Hematopoietic multipotent progenitor cell treated with erythropoietin and hydrocortisone succinate and interleukin-3 and kit ligand, for 6 days (in vitro differentiated cells): ENCODE measurements around the gene PLSCR4.

Experiments used
- DNase-seq: peaks from one replicate; pipeline ENCODE4 v3.0.0-alpha.2; 2015

PLSCR4 gene

GRCh38 chr3:146159616-146160320 lies 91.1 kb downstream of the PLSCR4 start:
- DNase-seq = peak; percentile 12

GRCh38 chr3:146159037-146159436 lies 91.9 kb downstream of the PLSCR4 start:
- no peak for DNase-seq

- DNase-seq = no peak
Measured at GRCh38 chr3:146157325-146158060, 93.4 kb downstream of the PLSCR4 start.

- DNase-seq = peak; percentile 44
Measured at GRCh38 chr3:146156666-146157314, 94.1 kb downstream of the PLSCR4 start.

DNA sequence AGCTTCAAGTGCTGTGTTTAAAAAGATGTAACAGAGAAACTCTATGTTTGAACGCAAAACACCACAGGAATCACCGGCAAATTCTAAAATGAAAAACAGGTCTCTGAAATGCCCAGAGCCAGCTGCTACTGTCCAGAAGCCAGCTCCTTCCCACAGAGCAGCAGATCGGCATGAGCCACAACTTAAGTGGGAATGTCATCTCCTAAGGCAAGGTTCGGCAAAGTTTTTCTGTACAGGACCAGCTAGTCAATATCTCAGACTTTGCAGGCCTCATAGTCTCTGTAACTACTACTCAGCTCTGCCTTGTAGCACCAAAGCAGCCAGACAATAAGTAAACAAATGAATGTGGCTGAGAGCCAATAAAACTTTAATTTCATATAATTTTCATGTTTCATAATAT lies 94.8 kb downstream of the PLSCR4 start:
- peak; percentile 14 for DNase-seq

DNA sequence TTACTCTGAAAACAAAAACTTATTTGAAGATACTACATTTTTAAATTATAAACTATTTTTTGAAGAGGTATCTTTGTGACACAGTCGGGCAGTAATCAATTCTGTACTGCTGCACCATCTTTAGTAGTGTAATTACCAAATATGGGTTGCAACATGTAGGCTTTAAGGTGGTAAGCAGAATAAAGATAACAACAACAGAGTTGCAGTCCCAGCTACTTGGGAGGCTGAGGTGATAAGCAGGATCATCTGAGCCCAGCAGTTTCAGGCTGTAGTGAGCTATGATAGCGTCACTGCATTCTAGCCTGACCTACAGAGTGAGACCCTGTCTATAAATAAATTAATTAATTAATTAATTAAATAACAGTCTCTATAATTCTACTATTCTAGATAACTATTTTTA lies 95.9 kb downstream of the PLSCR4 start:
- DNase-seq = peak; percentile 65

- no peak for DNase-seq
Measured at GRCh38 chr3:146154316-146154715, 96.6 kb downstream of the PLSCR4 start.

GRCh38 chr3:146153429-146153828 lies 97.5 kb downstream of the PLSCR4 start:
- DNase-seq = no peak

GRCh38 chr3:146152834-146153233 lies 98.1 kb downstream of the PLSCR4 start:
- DNase-seq = no peak

DNA sequence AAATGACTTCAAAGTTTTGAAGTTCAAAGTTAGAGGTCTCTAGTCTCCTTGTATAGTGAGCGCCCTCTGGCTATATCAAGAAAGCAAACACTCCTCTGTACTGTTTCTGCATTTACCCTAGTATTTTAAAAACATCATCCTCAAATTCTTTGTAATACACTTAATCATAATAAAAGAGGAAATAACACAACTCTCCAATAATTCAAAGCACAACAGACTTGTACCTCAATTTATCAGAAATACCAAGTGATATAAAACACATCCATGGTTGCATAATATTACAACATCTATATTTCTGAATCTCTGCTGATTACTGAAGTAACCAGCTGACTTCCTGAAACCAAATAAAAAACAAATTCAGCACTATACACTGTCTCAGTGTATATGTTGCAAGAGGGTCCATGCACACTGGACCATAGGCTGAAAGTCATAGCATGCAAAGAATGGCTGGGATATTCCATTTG lies 102.4 kb downstream of the PLSCR4 start:
- no peak for DNase-seq

DNA sequence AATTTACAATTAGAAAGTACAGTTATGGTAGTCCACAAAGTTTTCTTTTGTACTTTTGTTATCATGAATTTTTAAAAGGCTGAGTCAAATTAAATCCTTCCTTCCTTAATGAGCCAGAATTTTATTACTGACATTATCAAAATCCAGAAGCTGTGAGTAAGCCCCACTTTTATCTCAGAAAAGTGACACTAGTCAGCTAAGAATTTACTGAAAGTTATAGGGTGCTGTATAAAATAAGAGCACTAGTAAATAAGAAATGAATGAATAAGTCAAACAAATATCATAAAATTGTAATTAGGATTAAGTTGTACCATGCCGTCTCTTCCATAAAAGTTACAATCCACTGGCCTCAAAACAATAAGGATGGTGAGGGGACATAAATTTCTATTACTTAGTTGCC lies 105.3 kb downstream of the PLSCR4 start:
- DNase-seq = no peak

DNA sequence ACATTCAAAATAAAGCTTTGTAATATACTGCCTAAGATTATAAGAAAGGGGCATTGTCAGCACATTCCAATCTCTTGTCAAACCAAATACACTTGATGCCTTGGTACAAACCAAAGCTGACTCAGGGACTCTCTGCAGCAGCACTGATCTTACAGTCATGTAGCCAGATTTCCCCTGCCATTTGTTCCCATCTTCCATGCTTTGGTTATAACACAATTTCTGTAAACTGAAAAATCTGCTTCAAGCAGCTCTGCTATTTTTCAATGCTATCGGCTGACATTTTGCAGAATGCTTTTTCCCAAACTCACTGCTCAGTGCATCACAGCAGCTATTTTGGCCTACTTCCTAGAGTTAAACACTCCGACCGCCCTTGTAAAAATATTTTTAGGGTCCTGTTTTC lies 108.1 kb downstream of the PLSCR4 start:
- no peak for DNase-seq
